Mammary epithelial cell (primary cell): ENCODE results near the gene TAF5L.

Experiments
- CTCF ChIP-seq, 2 donors: IDR thresholded peaks in 1 of 2; conservative IDR thresholded peaks in 1 of 2; 2 replicates each; pipeline ENCODE4 v1.5.1; 2011 to 2012; ENCODE audit warnings: inconsistent platforms in 2 of 2, low read length in 2 of 2, mild to moderate bottlenecking in 2 of 2, control low read depth in 1 of 2, low read depth in 1 of 2; ENCODE audit not compliant: insufficient read depth in 1 of 2; ENCODE audit errors: extremely low read depth in 1 of 2
- EZH2 ChIP-seq: IDR thresholded peaks from 2 replicates; pipeline ENCODE4 v1.6.1; 2012; ENCODE audit warnings: low read length, inconsistent platforms, borderline replicate concordance

GRCh38 chr1:229562686-229563085, 63.2 kb downstream of the TAF5L start:
- TF ChIP-seq CTCF (conservative IDR thresholded peaks at IDR 0.05 in 1 of 2, IDR thresholded peaks at IDR 0.05 in 1 of 2; ENCODE audit: extremely low read depth in 1 of 2, insufficient read depth in 1 of 2, low read depth in 1 of 2, low read length in 2 of 2) (no peak), EZH2 (no peak)
